Smooth muscle cell (in vitro differentiated cells): ENCODE results near the gene OR13C5. TPM values are rescaled to one million over a fixed set of nuclear protein-coding genes. Genes with fewer than 3 reads are reported as not detected.
"Not testable (repeated sequence)": the region's sequence is repeated elsewhere in the genome, so short reads cannot be mapped to it uniquely, and the experiment has no call there.

Experiments used
- DNase-seq: peaks from one replicate; lab custom pipeline; 2025; ENCODE audit not compliant: unreplicated experiment; lab: John Stamatoyannopoulos, UW
- H2AFZ ChIP-seq: fragments of 200-600 bp; sonication (generic); 2 replicates; pipeline ENCODE4 v1.6.0; 2016; ENCODE audit warnings: antibody characterized with exemption, low read depth, mild to moderate bottlenecking
- H3F3A ChIP-seq: fragments of 200-600 bp; sonication (generic); 2 replicates; pipeline ENCODE4 v1.6.0; 2017; ENCODE audit warnings: antibody characterized with exemption, low read depth
- H3K27ac ChIP-seq: fragments of 200-600 bp; sonication (generic); 2 replicates; pipeline ENCODE4 v1.5.1; 2016; ENCODE audit warnings: low read depth, mild to moderate bottlenecking
- H3K27me3 ChIP-seq: fragments of 200-600 bp; sonication (generic); 2 replicates; pipeline ENCODE4 v1.6.1; 2016; ENCODE audit warnings: low read depth, mild to moderate bottlenecking
- H3K36me3 ChIP-seq: fragments of 200-600 bp; sonication (generic); 2 replicates; pipeline ENCODE4 v1.5.1; 2016; ENCODE audit warnings: low read depth
- H3K4me1 ChIP-seq: fragments of 200-600 bp; sonication (generic); 2 replicates; pipeline ENCODE4 v1.5.1; 2016; ENCODE audit warnings: low read depth
- H3K4me2 ChIP-seq: fragments of 200-600 bp; sonication (generic); 2 replicates; pipeline ENCODE4 v1.6.0; 2016; ENCODE audit warnings: mild to moderate bottlenecking
- H3K4me3 ChIP-seq: fragments of 200-600 bp; sonication (generic); 2 replicates; pipeline ENCODE4 v1.5.1; 2016; ENCODE audit warnings: mild to moderate bottlenecking
- H3K79me2 ChIP-seq: fragments of 200-600 bp; sonication (generic); 2 replicates; pipeline ENCODE4 v1.6.0; 2016; ENCODE audit warnings: low read depth, mild to moderate bottlenecking
- H3K9ac ChIP-seq: fragments of 200-600 bp; sonication (generic); 2 replicates; pipeline ENCODE4 v1.6.0; 2016; ENCODE audit warnings: low read depth
- H3K9me3 ChIP-seq: fragments of 200-600 bp; sonication (generic); replicated peaks from 2 replicates; pipeline ENCODE4 v1.5.1; 2016; ENCODE audit warnings: low read depth
- H4K20me1 ChIP-seq: fragments of 200-600 bp; sonication (generic); 2 replicates; pipeline ENCODE4 v1.6.0; 2016; ENCODE audit warnings: low read depth
- CTCF ChIP-seq: fragments of 200-600 bp; sonication (generic); IDR thresholded peaks from 2 replicates; pipeline ENCODE4 v1.5.1; 2017; ENCODE audit warnings: borderline replicate concordance, mild to moderate bottlenecking, antibody characterized with exemption; ENCODE audit not compliant: insufficient read depth, poor library complexity, severe bottlenecking
- WGBS: methylation state at CpG from one replicate; pipeline ENCODE4 v1.1.7; 2016; ENCODE audit warnings: low lambda C conversion rate; 5-methylcytosine and 5-hydroxymethylcytosine counted together
- polyA plus RNA-seq: library from polyadenylated mRNA; unstranded; fragments of >200 nt; fragmentation: Nextera tagmentation; extraction: Ambion mirVana; gene quantifications from 2 replicates; pipeline ENCODE4 v1.2.1, GENCODE V29; 2016
- total RNA-seq: library from RNA; depleted of rRNA; stranded (reverse); fragments of >200 nt; gene quantifications from 2 replicates; pipeline ENCODE4 v1.2.3, GENCODE V29; 2014

The OR13C5 gene
- total and polyA plus RNA-seq, 2 experiments from 2014 or later = not detected

- H3K9me3 ChIP-seq = no peaks in the 10 kb centered on the region
- no peak overlapping the region for H3K9ac ChIP-seq
- no peak overlapping the region for H3K27ac ChIP-seq
- H3K27me3 ChIP-seq = no peaks in the 10 kb centered on the region
- H3K36me3 ChIP-seq = no peaks in the 10 kb centered on the region
- no peak overlapping the region for H3K4me3 ChIP-seq
- no peaks in the 10 kb centered on the region for H4K20me1 ChIP-seq
- no peak overlapping the region for H2AFZ ChIP-seq
- H3K4me2 ChIP-seq = no peak overlapping the region
- H3F3A ChIP-seq = no peaks in the 10 kb centered on the region
- TF ChIP-seq CTCF = no peak
- no peak for DNase-seq
- no peaks in the 10 kb centered on the region for H3K79me2 ChIP-seq
- 84% methylated on average over 2 of the region's 2 CpGs for WGBS
- peaks cover 11% of the 10 kb centered on the region for H3K4me1 ChIP-seq
Measured at GRCh38 chr9:104606152-104606551, 6.9 kb upstream of the OR13C5 start.

- 75% methylated on average over 1 of the region's 1 CpG for WGBS
- H3K36me3 ChIP-seq, DNase-seq, H3K27me3 ChIP-seq, H3K9me3 ChIP-seq, H3K27ac ChIP-seq, H3K4me2 ChIP-seq, H2AFZ ChIP-seq, H3K9ac ChIP-seq, H3F3A ChIP-seq, H3K79me2 ChIP-seq, H3K4me3 ChIP-seq, H4K20me1 ChIP-seq: not testable (repeated sequence)
- H3K4me1 ChIP-seq = peaks cover 11% of the 10 kb centered on the region
Measured at GRCh38 chr9:104605527-104605926, 6.3 kb upstream of the OR13C5 start, which contains the start of gene OR13C2. Gene OR13C2, minus strand, starts transcription at chr9:104605627. Its CDS starts 0 bp downstream, at chr9:104605627.

GRCh38 chr9:104604801-104605200 lies 5.6 kb upstream of the OR13C5 start:
- H3K9ac ChIP-seq = no peak overlapping the region
- H3K4me3 ChIP-seq = no peak overlapping the region
- no peak for TF ChIP-seq CTCF
- H3K36me3 ChIP-seq = no peaks in the 10 kb centered on the region
- H3K4me1 ChIP-seq = peaks cover 11% of the 10 kb centered on the region
- no peaks in the 10 kb centered on the region for H3K27me3 ChIP-seq
- WGBS = 81% methylated on average over 3 of the region's 3 CpGs
- H4K20me1 ChIP-seq = no peaks in the 10 kb centered on the region
- no peaks in the 10 kb centered on the region for H3K9me3 ChIP-seq
- no peak overlapping the region for H2AFZ ChIP-seq
- no peaks in the 10 kb centered on the region for H3K79me2 ChIP-seq
- H3K27ac ChIP-seq = no peak overlapping the region
- H3K4me2 ChIP-seq = no peak overlapping the region
- DNase-seq = no peak
- H3F3A ChIP-seq = no peaks in the 10 kb centered on the region

GRCh38 chr9:104598749-104599148 lies 464 bp downstream of the OR13C5 start:
- H3K4me1 ChIP-seq, H3K4me3 ChIP-seq, H3K36me3 ChIP-seq, H2AFZ ChIP-seq, H4K20me1 ChIP-seq, H3K9me3 ChIP-seq, H3K9ac ChIP-seq, H3K79me2 ChIP-seq, H3K27ac ChIP-seq, DNase-seq, H3F3A ChIP-seq, H3K27me3 ChIP-seq, H3K4me2 ChIP-seq: not testable (repeated sequence)
- WGBS = 84% methylated on average over 3 of the region's 3 CpGs

- no peak overlapping the region for H3K9ac ChIP-seq
- 73% methylated on average over 1 of the region's 1 CpG for WGBS
- H3K27me3 ChIP-seq = no peaks in the 10 kb centered on the region
- no peak overlapping the region for H2AFZ ChIP-seq
- no peak for TF ChIP-seq CTCF
- H3K4me1 ChIP-seq = no peaks in the 10 kb centered on the region
- H3K79me2 ChIP-seq = no peaks in the 10 kb centered on the region
- no peak for DNase-seq
- H3K4me2 ChIP-seq = no peak overlapping the region
- no peak overlapping the region for H3K27ac ChIP-seq
- H4K20me1 ChIP-seq = no peaks in the 10 kb centered on the region
- H3F3A ChIP-seq = no peaks in the 10 kb centered on the region
- H3K4me3 ChIP-seq = no peak overlapping the region
- no peaks in the 10 kb centered on the region for H3K36me3 ChIP-seq
- no peaks in the 10 kb centered on the region for H3K9me3 ChIP-seq
Measured at GRCh38 chr9:104589626-104590025, 9.6 kb downstream of the OR13C5 start.
